ENCODE results near the gene ACOT8.
A peak's percentile ranks its signal among the peaks of the same experiment; 100 is the strongest.
"Not testable (repeated sequence)": the region's sequence is repeated elsewhere in the genome, so short reads cannot be mapped to it uniquely, and the experiment has no call there.

ACOT8 gene

GRCh38 chr20:45813006-45813340 lies 44.2 kb downstream of the ACOT8 start:
- DNase-seq = no peak
- TF ChIP-seq CTCF (IDR thresholded peaks at IDR 0.05; ENCODE audit: low read depth, low read length, missing control alignments) = no peak
- Histone ChIP-seq H3K4me3 (ENCODE audit: low read depth, low read length) (peak overlapping the region; percentile 89), H3K27me3 (replicated peaks) (no peaks in the 10 kb centered on the region), H3K36me3 (replicated peaks) (peaks cover 32% of the 10 kb centered on the region), H3K27ac (no peak overlapping the region)
- in situ Hi-C loops (cut with HindIII; ENCODE audit: low pct_ligation_motif_present, low sequenced_read_pairs) = no loop called here

GRCh38 chr20:45812157-45813005 lies 44.8 kb downstream of the ACOT8 start, which contains the start of gene UBE2C:
Gene UBE2C (plus strand): TSS chr20:45812644. CDS start chr20:45812696, 52 bp downstream.
- Histone ChIP-seq H3K4me3 (ENCODE audit: low read depth, low read length) (peak within 1 kb of the TSS; percentile 89), H3K27me3 (replicated peaks) (no peaks in the 10 kb centered on the region), H3K36me3 (replicated peaks) (peaks cover 34% of the 10 kb centered on the region), H3K27ac (peak within 1 kb of the TSS; percentile 15)
- DNase-seq = peak; percentile 100
- in situ Hi-C loops (cut with HindIII; ENCODE audit: low pct_ligation_motif_present, low sequenced_read_pairs) = no loop called here
- no peak for TF ChIP-seq CTCF (IDR thresholded peaks at IDR 0.05; ENCODE audit: low read depth, low read length, missing control alignments)

GRCh38 chr20:45810191-45810970 lies 46.8 kb downstream of the ACOT8 start:
- Histone ChIP-seq H3K36me3 (replicated peaks) (peaks cover 35% of the 10 kb centered on the region), H3K27ac (no peak overlapping the region), H3K27me3 (replicated peaks) (no peaks in the 10 kb centered on the region), H3K4me3 (ENCODE audit: low read depth, low read length) (no peak overlapping the region)
- in situ Hi-C loops (cut with HindIII; ENCODE audit: low pct_ligation_motif_present, low sequenced_read_pairs) = no loop called here
- no peak for TF ChIP-seq CTCF (IDR thresholded peaks at IDR 0.05; ENCODE audit: low read depth, low read length, missing control alignments)
- DNase-seq = no peak

GRCh38 chr20:45801851-45802250 lies 55.3 kb downstream of the ACOT8 start:
- in situ Hi-C loops (cut with HindIII; ENCODE audit: low pct_ligation_motif_present, low sequenced_read_pairs) = no loop called here
- Histone ChIP-seq H3K27ac (no peak overlapping the region), H3K27me3 (replicated peaks) (no peaks in the 10 kb centered on the region), H3K36me3 (replicated peaks) (peaks cover 51% of the 10 kb centered on the region), H3K4me3 (ENCODE audit: low read depth, low read length) (no peak overlapping the region)
- DNase-seq = no peak
- no peak for TF ChIP-seq CTCF (IDR thresholded peaks at IDR 0.05; ENCODE audit: low read depth, low read length, missing control alignments)

GRCh38 chr20:45798935-45799642 lies 58.1 kb downstream of the ACOT8 start:
- DNase-seq = peak; percentile 53
- in situ Hi-C loops (cut with HindIII; ENCODE audit: low pct_ligation_motif_present, low sequenced_read_pairs) = no loop called here
- Histone ChIP-seq H3K27me3 (replicated peaks) (no peaks in the 10 kb centered on the region), H3K27ac (no peak overlapping the region), H3K36me3 (replicated peaks) (peaks cover 59% of the 10 kb centered on the region), H3K4me3 (ENCODE audit: low read depth, low read length) (no peak overlapping the region)
- peak; percentile 83 for TF ChIP-seq CTCF (IDR thresholded peaks at IDR 0.05; ENCODE audit: low read depth, low read length, missing control alignments)

GRCh38 chr20:45797955-45798354 lies 59.2 kb downstream of the ACOT8 start:
- H3K27ac ChIP-seq; DNase-seq; H3K4me3 ChIP-seq (ENCODE audit: low read depth, low read length); in situ Hi-C loops (cut with HindIII; ENCODE audit: low pct_ligation_motif_present, low sequenced_read_pairs); H3K27me3 ChIP-seq (replicated peaks): not testable (repeated sequence)
- H3K36me3 ChIP-seq (replicated peaks) = peaks cover 52% of the 10 kb centered on the region

GRCh38 chr20:45797510-45797909 lies 59.7 kb downstream of the ACOT8 start:
- H3K27ac ChIP-seq; H3K4me3 ChIP-seq (ENCODE audit: low read depth, low read length); DNase-seq; in situ Hi-C loops (cut with HindIII; ENCODE audit: low pct_ligation_motif_present, low sequenced_read_pairs); H3K27me3 ChIP-seq (replicated peaks): not testable (repeated sequence)
- H3K36me3 ChIP-seq (replicated peaks) = peaks cover 47% of the 10 kb centered on the region
